ENCODE data around the gene DAPK2. TPM values are rescaled to one million over a fixed set of nuclear protein-coding genes. Genes with fewer than 3 reads are reported as not detected.

The DAPK2 gene
- total RNA-seq, 1 experiment from 2014 or later: 2.3 TPM

GRCh38 chr15:64038878-64039610 is 7.2 kb downstream of the DAPK2 start (continued):
- TF ChIP-seq, protein P1, sequence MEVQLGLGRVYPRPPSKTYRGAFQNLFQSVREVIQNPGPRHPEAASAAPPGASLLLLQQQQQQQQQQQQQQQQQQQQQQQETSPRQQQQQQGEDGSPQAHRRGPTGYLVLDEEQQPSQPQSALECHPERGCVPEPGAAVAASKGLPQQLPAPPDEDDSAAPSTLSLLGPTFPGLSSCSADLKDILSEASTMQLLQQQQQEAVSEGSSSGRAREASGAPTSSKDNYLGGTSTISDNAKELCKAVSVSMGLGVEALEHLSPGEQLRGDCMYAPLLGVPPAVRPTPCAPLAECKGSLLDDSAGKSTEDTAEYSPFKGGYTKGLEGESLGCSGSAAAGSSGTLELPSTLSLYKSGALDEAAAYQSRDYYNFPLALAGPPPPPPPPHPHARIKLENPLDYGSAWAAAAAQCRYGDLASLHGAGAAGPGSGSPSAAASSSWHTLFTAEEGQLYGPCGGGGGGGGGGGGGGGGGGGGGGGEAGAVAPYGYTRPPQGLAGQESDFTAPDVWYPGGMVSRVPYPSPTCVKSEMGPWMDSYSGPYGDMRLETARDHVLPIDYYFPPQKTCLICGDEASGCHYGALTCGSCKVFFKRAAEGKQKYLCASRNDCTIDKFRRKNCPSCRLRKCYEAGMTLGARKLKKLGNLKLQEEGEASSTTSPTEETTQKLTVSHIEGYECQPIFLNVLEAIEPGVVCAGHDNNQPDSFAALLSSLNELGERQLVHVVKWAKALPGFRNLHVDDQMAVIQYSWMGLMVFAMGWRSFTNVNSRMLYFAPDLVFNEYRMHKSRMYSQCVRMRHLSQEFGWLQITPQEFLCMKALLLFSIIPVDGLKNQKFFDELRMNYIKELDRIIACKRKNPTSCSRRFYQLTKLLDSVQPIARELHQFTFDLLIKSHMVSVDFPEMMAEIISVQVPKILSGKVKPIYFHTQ (CRISPR knock-in tag; IDR thresholded peaks at IDR 0.05): no peak

GRCh38 chr15:64037966-64038365 is 8.3 kb downstream of the DAPK2 start:
- Mint-ChIP-seq H3K4me1 (peaks cover 10% of the 10 kb centered on the region), H3K27me3 (ENCODE audit: low read depth) (peaks cover 14% of the 10 kb centered on the region), H3K9me3 (no peaks in the 10 kb centered on the region), H3K4me3 (no peak overlapping the region), H3K27ac (no peak overlapping the region), H3K36me3 (no peaks in the 10 kb centered on the region)
- ChIA-PET POLR2A (no interaction called here), CTCF (interaction anchor here (0.6 to 2.4 kb wide), 3 partner anchors 9 to 93 kb away, joined by 3 to 7 read pairs (median 4); no protein-coding TSS in a partner anchor)
- DNase-seq (ENCODE audit: low spot score) (no peak), ATAC-seq (no peak)
- TF ChIP-seq ZMAT4 (CRISPR knock-in tag; IDR thresholded peaks at IDR 0.05): no peak
- no peak for TF ChIP-seq CREB1 (CRISPR knock-in tag; IDR thresholded peaks at IDR 0.05)
- no peak for TF ChIP-seq NR1H2 (CRISPR knock-in tag; IDR thresholded peaks at IDR 0.05)
- no peak for TF ChIP-seq ELF4 (CRISPR knock-in tag; IDR thresholded peaks at IDR 0.05; ENCODE audit: low read depth)
- no peak for TF ChIP-seq TEAD1 (CRISPR knock-in tag; IDR thresholded peaks at IDR 0.05)
- TF ChIP-seq SOX15 (CRISPR knock-in tag; IDR thresholded peaks at IDR 0.05): no peak
- TF ChIP-seq FOXJ3 (CRISPR knock-in tag; IDR thresholded peaks at IDR 0.05; ENCODE audit: borderline replicate concordance): no peak
- no peak for TF ChIP-seq ZSCAN18 (CRISPR knock-in tag; IDR thresholded peaks at IDR 0.05)
- no peak for TF ChIP-seq KAT7 (CRISPR knock-in tag; IDR thresholded peaks at IDR 0.05; ENCODE audit: borderline replicate concordance)
- TF ChIP-seq, protein P2, sequence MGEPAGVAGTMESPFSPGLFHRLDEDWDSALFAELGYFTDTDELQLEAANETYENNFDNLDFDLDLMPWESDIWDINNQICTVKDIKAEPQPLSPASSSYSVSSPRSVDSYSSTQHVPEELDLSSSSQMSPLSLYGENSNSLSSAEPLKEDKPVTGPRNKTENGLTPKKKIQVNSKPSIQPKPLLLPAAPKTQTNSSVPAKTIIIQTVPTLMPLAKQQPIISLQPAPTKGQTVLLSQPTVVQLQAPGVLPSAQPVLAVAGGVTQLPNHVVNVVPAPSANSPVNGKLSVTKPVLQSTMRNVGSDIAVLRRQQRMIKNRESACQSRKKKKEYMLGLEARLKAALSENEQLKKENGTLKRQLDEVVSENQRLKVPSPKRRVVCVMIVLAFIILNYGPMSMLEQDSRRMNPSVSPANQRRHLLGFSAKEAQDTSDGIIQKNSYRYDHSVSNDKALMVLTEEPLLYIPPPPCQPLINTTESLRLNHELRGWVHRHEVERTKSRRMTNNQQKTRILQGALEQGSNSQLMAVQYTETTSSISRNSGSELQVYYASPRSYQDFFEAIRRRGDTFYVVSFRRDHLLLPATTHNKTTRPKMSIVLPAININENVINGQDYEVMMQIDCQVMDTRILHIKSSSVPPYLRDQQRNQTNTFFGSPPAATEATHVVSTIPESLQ (CRISPR knock-in tag; IDR thresholded peaks at IDR 0.05): no peak
- TF ChIP-seq, protein P3, sequence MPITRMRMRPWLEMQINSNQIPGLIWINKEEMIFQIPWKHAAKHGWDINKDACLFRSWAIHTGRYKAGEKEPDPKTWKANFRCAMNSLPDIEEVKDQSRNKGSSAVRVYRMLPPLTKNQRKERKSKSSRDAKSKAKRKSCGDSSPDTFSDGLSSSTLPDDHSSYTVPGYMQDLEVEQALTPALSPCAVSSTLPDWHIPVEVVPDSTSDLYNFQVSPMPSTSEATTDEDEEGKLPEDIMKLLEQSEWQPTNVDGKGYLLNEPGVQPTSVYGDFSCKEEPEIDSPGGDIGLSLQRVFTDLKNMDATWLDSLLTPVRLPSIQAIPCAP (CRISPR knock-in tag; IDR thresholded peaks at IDR 0.05): no peak
- TF ChIP-seq NR3C1 (CRISPR knock-in tag; conservative IDR thresholded peaks at IDR 0.05; ENCODE audit: low read depth): no peak
- no peak for TF ChIP-seq STAT6 (CRISPR knock-in tag; conservative IDR thresholded peaks at IDR 0.05; ENCODE audit: low read depth)
- no peak for TF ChIP-seq ZNF317 (CRISPR knock-in tag; IDR thresholded peaks at IDR 0.05; ENCODE audit: borderline replicate concordance, low read depth)
- TF ChIP-seq ZNF396 (CRISPR knock-in tag; IDR thresholded peaks at IDR 0.05; ENCODE audit: borderline replicate concordance): no peak
- TF ChIP-seq, protein P4, sequence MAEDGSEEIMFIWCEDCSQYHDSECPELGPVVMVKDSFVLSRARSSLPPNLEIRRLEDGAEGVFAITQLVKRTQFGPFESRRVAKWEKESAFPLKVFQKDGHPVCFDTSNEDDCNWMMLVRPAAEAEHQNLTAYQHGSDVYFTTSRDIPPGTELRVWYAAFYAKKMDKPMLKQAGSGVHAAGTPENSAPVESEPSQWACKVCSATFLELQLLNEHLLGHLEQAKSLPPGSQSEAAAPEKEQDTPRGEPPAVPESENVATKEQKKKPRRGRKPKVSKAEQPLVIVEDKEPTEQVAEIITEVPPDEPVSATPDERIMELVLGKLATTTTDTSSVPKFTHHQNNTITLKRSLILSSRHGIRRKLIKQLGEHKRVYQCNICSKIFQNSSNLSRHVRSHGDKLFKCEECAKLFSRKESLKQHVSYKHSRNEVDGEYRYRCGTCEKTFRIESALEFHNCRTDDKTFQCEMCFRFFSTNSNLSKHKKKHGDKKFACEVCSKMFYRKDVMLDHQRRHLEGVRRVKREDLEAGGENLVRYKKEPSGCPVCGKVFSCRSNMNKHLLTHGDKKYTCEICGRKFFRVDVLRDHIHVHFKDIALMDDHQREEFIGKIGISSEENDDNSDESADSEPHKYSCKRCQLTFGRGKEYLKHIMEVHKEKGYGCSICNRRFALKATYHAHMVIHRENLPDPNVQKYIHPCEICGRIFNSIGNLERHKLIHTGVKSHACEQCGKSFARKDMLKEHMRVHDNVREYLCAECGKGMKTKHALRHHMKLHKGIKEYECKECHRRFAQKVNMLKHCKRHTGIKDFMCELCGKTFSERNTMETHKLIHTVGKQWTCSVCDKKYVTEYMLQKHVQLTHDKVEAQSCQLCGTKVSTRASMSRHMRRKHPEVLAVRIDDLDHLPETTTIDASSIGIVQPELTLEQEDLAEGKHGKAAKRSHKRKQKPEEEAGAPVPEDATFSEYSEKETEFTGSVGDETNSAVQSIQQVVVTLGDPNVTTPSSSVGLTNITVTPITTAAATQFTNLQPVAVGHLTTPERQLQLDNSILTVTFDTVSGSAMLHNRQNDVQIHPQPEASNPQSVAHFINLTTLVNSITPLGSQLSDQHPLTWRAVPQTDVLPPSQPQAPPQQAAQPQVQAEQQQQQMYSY (CRISPR knock-in tag; IDR thresholded peaks at IDR 0.05): no peak
- TF ChIP-seq GTF2I (CRISPR knock-in tag; conservative IDR thresholded peaks at IDR 0.05): no peak

Data from WTC11 (cell line).